ENCODE results near the gene PRSS2.

DNA sequence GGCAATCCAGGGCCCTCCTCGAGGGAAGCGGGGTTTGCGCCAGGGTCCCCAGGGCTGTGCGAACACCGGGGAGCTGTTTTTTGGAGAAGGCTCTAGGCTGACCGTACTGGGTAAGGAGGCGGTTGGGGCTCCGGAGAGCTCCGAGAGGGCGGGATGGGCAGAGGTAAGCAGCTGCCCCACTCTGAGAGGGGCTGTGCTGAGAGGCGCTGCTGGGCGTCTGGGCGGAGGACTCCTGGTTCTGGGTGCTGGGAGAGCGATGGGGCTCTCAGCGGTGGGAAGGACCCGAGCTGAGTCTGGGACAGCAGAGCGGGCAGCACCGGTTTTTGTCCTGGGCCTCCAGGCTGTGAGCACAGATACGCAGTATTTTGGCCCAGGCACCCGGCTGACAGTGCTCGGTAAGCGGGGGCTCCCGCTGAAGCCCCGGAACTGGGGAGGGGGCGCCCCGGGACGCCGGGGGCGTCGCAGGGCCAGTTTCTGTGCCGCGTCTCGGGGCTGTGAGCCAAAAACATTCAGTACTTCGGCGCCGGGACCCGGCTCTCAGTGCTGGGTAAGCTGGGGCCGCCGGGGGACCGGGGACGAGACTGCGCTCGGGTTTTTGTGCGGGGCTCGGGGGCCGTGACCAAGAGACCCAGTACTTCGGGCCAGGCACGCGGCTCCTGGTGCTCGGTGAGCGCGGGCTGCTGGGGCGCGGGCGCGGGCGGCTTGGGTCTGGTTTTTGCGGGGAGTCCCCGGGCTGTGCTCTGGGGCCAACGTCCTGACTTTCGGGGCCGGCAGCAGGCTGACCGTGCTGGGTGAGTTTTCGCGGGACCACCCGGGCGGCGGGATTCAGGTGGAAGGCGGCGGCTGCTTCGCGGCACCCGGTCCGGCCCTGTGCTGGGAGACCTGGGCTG, 26.0 kb downstream of the PRSS2 start:
- TF ChIP-seq POLR2AphosphoS5 (IDR thresholded peaks at IDR 0.05) (no peak), POLR2A (IDR thresholded peaks at IDR 0.05) (no peak)
- TF ChIP-seq, protein P1, sequence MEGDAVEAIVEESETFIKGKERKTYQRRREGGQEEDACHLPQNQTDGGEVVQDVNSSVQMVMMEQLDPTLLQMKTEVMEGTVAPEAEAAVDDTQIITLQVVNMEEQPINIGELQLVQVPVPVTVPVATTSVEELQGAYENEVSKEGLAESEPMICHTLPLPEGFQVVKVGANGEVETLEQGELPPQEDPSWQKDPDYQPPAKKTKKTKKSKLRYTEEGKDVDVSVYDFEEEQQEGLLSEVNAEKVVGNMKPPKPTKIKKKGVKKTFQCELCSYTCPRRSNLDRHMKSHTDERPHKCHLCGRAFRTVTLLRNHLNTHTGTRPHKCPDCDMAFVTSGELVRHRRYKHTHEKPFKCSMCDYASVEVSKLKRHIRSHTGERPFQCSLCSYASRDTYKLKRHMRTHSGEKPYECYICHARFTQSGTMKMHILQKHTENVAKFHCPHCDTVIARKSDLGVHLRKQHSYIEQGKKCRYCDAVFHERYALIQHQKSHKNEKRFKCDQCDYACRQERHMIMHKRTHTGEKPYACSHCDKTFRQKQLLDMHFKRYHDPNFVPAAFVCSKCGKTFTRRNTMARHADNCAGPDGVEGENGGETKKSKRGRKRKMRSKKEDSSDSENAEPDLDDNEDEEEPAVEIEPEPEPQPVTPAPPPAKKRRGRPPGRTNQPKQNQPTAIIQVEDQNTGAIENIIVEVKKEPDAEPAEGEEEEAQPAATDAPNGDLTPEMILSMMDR (IDR thresholded peaks at IDR 0.05): no peak

All from gastroesophageal sphincter (tissue), 3 donors.